Endometrial microvascular endothelial cells (primary cell): Measurements from ENCODE around the gene POLN. TPM values are rescaled to one million over a fixed set of nuclear protein-coding genes. Genes with fewer than 3 reads are reported as not detected.

ENCODE experiments used
- in situ Hi-C: cut with HindIII; loops from 2 replicates; pipeline ENCODE4 v1.10.0; 2017; ENCODE audit warnings: low sequenced_read_pairs, low pct_unique_long_range_greater_than_20kb; ENCODE audit errors: inconsistent ontology term
- total RNA-seq: library from RNA; depleted of rRNA; stranded (reverse); fragments of >200 nt; gene quantifications from one replicate; pipeline ENCODE4 v1.2.3, GENCODE V29; 2015; ENCODE audit errors: inconsistent ontology term

POLN gene
- total RNA-seq, result 2.3 TPM

- in situ Hi-C loops, result no loop called here
Measured at GRCh38 chr4:2241410-2242353, at the start of gene POLN, which contains the start of gene HAUS3. POLN (minus strand) TSS chr4:2242121; CDS start chr4:2229231, 12,890 bp downstream. HAUS3 (minus strand) TSS chr4:2242121; CDS start chr4:2240946, 1,175 bp downstream.

- in situ Hi-C loops, result no loop called here
Measured at GRCh38 chr4:2290974-2291704, 49.2 kb upstream of the POLN start.

- in situ Hi-C loops, result no loop called here
Measured at GRCh38 chr4:2290488-2290887, 48.6 kb upstream of the POLN start.

DNA sequence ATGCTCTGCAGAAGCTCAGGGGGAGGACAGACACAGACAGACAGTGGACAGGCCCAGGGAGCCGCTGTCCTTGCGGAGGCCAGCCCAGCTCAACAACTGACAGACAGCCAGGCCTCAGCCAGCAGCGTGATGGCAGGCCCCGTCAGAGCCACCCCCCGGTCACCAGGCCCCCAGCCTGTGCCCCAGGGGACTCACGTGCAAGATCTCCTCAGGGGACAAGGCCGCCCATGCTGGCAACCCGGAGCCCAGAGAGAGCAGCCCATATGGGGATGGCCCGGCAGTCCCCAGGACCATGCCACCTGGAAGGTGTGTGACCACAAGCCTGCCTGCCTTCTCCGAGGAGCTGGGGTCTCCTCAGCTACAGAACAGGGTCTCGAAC is 48.0 kb upstream of the POLN start:
- in situ Hi-C loops, result no loop called here

DNA sequence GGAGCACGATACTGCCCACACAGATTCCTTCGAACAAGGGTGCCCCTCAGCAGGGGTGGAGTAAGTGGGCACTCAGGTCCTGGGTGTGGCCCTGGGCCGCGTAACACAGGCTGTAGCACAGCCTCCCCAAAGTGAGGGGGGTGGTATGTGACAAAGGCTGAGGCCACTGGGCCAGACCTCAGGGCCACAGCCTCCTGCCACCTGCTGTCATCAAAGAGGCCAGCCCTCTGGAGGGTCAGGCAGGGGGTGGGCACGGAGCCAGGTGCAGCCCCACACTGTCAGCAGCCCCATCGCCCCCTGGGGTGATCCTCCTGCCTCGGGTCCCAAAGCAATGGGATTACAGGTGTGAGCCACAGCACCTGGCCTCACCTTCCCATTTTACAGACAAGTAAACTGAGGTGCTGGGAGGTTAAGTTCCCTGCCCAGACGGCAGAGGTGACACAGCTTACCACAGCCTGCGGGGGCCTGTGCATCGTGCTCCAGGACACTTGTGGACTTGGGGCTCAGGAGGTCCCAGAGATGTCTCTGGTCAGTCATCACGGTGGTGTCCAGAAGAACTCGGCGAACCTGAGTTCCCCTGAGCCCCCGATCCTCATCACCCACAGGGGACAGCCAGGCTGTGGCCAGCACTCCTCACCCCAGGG is 47.5 kb upstream of the POLN start:
- in situ Hi-C loops, result no loop called here

DNA sequence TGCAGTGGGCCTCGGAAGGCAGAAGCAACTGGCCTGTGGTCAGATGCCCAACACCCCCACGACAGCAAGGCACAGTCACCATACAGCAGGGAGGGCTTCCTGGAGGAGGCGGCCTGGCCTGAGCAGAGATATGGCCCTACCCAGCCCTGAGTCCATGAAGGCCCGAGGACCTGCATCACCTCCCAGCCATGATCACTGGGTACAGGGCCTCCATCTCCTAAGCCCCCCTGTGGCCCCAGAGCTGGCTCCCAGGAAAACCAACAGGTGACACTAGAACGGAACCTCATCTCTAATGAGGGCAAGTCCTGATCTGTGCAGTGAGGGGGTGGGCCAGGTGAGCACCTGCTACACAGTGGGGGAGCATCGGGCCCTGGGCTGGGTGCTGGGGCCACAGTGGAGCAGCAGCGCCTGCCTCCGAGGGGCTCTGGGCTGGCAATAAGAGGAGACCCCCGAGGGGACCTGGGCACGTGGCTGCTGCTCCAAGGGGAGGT is 46.2 kb upstream of the POLN start:
- in situ Hi-C loops, result no loop called here

GRCh38 chr4:2287594-2287915 is 45.6 kb upstream of the POLN start:
- in situ Hi-C loops, result no loop called here

DNA sequence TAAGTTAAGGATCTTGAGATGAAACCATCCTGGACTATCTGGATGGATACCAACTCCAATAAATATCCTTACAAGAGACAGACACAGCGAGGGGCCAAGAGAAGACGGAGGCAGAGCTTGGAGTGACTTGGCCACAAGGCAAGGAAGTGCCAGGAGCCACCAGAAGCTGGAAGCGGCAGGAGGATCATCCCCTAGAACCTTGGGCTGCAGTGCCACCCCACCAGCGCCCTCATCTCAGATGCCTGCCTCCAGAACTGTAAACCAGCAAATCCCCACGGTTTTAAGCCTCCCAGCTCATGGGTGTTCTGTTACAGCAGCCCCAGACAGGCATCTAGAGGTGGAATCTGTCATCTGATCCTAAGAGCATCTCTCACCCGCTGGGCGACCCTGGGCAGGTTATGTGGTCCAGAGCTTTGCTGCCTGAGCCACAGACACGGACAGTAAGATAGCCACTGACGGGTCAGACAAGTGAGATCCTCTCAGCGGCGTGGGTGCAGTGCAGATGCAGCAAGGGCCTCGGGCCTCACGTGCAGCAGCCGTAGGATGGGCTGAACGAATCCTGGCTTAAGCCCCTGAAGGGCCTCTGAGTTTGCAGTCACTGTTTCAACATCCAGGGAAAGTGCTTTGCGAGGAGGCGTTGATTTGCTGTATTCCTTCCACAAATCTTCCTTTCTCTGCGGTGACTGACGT is 45.1 kb upstream of the POLN start:
- in situ Hi-C loops, result no loop called here

DNA sequence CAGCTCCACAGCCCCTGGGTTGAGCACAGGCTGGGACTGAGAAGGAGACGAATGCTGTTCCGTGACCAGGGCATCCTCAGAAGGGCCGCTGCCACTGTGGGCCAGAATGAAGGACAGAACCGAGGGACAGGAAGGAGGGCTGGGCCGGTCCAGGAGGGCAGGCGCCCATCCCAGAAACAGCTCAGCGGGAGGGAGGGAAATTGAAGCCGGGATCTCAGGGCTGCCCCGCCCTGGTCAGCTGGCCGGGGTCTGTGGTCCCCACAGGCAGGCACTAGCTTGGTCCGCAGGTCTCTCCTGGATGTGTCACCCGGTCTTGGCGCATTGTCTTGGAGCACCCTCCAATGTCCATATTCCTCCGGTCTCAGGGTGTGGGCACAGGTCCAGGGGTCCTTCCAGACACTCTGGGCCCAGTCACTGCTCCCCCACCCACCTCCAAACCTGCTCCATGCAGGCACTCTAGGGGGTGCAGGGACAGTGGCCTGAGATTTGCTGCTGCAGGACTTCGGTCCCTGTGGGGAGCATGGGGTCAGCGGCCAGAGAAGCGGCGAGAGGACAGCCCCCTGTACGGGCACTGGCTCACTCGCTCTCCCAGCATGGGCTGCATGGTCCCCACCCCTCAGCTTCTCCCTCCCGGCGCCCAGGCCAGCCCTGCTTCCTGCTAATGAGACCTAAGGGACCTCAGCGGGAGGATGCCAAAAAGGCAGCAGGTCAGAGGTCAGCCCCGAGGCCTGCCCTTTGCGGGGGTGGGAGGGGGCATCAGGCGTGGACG is 43.9 kb upstream of the POLN start:
- in situ Hi-C loops, result no loop called here

- in situ Hi-C loops, result no loop called here
Measured at GRCh38 chr4:2284934-2285612, 43.2 kb upstream of the POLN start.

DNA sequence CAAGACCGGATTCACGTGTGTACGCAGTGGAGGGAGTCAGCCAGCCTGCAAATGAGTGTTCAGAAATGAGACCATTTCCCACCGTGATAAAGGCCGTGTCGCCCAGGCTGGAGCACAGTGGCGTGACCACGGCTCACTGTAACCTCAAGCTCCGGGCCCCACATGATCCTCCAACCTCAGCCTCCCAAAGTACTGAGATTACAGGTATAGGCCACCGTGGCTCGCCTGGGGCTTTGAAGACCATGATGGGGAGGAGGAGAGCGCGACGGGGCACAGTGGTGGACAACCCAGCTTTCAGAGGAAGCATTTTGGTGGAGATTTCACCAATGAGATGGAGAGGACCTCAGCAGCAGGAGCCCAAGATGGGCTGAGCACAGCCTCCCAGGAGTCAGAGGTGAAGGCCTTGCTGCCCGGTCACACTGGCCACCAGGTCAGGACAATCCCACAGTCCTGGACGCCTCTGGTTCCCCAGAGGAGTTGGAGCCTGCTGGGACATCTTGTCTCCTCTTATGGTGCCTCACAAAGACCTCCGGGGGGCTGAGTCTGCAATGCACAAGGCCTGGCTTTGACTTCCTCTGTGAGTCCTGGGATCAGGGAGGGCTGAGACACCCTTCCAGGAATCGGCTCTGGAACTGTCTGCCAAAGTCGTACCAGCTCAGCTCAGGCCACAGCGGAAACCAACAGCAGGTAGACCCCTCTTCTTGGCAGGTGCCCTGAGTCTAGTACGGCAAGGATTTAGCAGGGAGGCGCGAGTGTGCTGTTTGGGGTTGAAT is 42.4 kb upstream of the POLN start:
- in situ Hi-C loops, result no loop called here

DNA sequence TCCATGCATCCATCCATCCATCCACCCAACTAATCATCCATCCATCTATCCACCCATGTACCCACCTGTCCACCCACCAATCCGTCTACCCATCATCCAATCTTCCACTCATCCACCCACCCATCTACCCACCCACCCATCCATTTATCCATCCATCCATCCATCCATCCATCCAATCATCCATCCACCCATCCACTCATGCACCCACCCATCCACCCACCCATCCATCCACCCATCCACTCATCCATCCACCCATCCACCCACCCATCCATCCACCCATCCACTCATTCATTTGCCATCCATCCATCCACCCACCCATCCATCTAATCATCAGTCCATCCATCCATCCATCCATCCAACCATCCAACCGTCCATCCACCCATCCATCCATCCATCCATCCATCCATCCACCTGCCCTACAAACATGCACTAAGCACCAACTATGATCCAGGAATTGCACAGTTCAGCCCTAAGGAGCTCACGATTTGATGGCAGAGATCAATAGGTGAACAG is 41.3 kb upstream of the POLN start:
- in situ Hi-C loops, result no loop called here

DNA sequence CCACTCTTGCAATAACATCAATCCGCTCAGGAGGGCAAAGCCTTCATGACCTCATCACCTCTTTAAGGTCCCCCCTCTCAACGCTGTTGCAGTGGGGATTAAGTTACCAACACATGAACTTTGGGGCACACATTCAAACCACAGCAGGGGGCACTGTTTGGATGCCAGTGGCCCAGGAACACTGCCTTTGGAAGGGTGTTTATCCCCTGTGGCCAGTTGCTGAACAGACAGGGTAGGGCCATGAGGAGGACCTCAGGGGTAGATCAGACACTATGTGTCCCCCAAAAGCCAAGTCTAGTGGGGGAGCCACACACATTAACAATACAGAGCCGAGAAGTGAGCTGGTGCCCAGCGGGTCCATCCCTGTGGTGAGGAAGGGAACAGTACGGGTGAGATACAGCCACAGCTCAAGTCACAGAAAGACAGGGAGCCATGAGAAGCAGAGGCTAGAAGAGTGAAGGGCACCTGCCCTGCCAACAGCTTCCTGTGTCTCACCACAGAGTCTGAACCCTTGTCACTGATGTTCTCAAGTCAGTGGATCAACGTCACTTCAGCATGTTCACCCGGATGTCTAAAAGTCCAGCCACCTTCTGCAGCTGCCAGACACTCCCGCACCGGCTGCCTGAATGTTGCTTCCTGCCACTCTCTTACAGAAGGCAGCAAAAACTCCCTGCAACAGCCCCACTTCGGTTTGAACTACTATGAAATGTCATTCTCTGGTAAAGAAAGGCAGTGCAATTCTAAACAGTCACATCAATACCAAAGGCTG is 39.8 kb upstream of the POLN start:
- in situ Hi-C loops, result no loop called here

- in situ Hi-C loops, result no loop called here
Measured at GRCh38 chr4:2280531-2281300, 38.8 kb upstream of the POLN start.

DNA sequence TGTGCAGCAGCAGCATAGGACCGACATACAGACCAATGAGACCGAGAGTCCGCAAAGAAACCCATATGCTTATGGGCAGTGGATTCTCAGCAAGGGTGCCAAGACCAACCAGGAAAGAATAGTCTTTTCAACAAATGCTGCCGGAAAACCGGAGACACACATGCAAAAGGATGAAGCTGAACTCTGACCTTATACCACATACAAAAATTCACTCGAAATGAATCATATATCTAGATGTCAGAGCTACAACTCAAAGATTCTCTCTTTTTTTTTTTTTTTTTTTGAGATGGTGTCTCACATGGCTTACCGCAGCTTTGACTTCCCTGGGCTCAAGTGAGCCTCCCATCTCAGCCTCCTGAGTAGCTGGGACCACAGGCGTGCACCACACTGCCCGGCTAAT is 36.0 kb upstream of the POLN start:
- in situ Hi-C loops, result no loop called here
